Measurements from ENCODE around the gene RHOC. TPM values are rescaled to one million over a fixed set of nuclear protein-coding genes. Genes with fewer than 3 reads are reported as not detected.
"Not testable (repeated sequence)": the region's sequence is repeated elsewhere in the genome, so short reads cannot be mapped to it uniquely, and the experiment has no call there.

The RHOC gene
- total RNA-seq, 1 experiment from 2014 or later, result 128 TPM

- Mint-ChIP-seq H3K9me3 (ENCODE audit: unreplicated experiment) (no peaks in the 10 kb centered on the region), H3K4me3 (ENCODE audit: unreplicated experiment) (no peak overlapping the region), H3K27me3 (ENCODE audit: insufficient read depth, unreplicated experiment) (no peaks in the 10 kb centered on the region), H3K4me1 (ENCODE audit: low read depth, unreplicated experiment) (no peaks in the 10 kb centered on the region), H3K36me3 (ENCODE audit: insufficient read depth, unreplicated experiment) (no peaks in the 10 kb centered on the region), H3K27ac (ENCODE audit: unreplicated experiment) (no peak overlapping the region)
- DNase-seq, result no peak
- H3K4me3 ChIP-seq (ENCODE audit: low read depth, low read length), result no peak overlapping the region
- no peaks in the 10 kb centered on the region for H3K27me3 ChIP-seq (replicated peaks; ENCODE audit: control insufficient read depth, insufficient read depth, low read length)
- intact Hi-C loops (cut with micrococcal nuclease; ENCODE audit: unreplicated experiment), result loop anchor here (2.0 kb wide), 1 partner anchor 29 kb away; no protein-coding TSS in a partner anchor
- no peaks in the 10 kb centered on the region for H3K36me3 ChIP-seq (ENCODE audit: control insufficient read depth, insufficient read depth, low read length)
- no peaks in the 10 kb centered on the region for H3K9me3 ChIP-seq
- no peak for TF ChIP-seq CTCF (IDR thresholded peaks at IDR 0.05; ENCODE audit: insufficient read depth in 1 of 2, low read depth in 1 of 2, low read length in 1 of 2, severe bottlenecking in 1 of 2, unreplicated experiment in 1 of 2)
- no TSS peak for BruUV-seq (replicated peaks)
- no peaks in the 10 kb centered on the region for H3K4me1 ChIP-seq
- ChIA-PET POLR2A (no interaction called here), CTCF (interaction anchor here (1.6 kb wide), 1 partner anchor 69 kb away, joined by 4 read pairs; no protein-coding TSS in a partner anchor)
Measured at GRCh38 chr1:112735752-112736151, 28.8 kb upstream of the RHOC start.

GRCh38 chr1:112731451-112731850 lies 24.5 kb upstream of the RHOC start:
- peaks cover 9% of the 10 kb centered on the region for H3K4me1 Mint-ChIP-seq (ENCODE audit: low read depth, unreplicated experiment)
- peaks cover 5% of the 10 kb centered on the region for H3K4me1 ChIP-seq
- H3K4me3 Mint-ChIP-seq (ENCODE audit: unreplicated experiment), result no peak overlapping the region
- ChIA-PET POLR2A (no interaction called here), CTCF (no interaction called here)
- TF ChIP-seq CTCF (IDR thresholded peaks at IDR 0.05; ENCODE audit: insufficient read depth in 1 of 2, low read depth in 1 of 2, low read length in 1 of 2, severe bottlenecking in 1 of 2, unreplicated experiment in 1 of 2), result no peak
- no peaks in the 10 kb centered on the region for H3K27me3 Mint-ChIP-seq (ENCODE audit: insufficient read depth, unreplicated experiment)
- no peaks in the 10 kb centered on the region for H3K36me3 ChIP-seq (ENCODE audit: control insufficient read depth, insufficient read depth, low read length)
- H3K9me3 ChIP-seq, result no peaks in the 10 kb centered on the region
- H3K9me3 Mint-ChIP-seq (ENCODE audit: unreplicated experiment), result no peaks in the 10 kb centered on the region
- DNase-seq, result no peak
- no TSS peak for BruUV-seq (replicated peaks)
- no peaks in the 10 kb centered on the region for H3K36me3 Mint-ChIP-seq (ENCODE audit: insufficient read depth, unreplicated experiment)
- H3K4me3 ChIP-seq (ENCODE audit: low read depth, low read length), result no peak overlapping the region
- intact Hi-C loops (cut with micrococcal nuclease; ENCODE audit: unreplicated experiment), result no loop called here
- no peak overlapping the region for H3K27ac Mint-ChIP-seq (ENCODE audit: unreplicated experiment)
- H3K27me3 ChIP-seq (replicated peaks; ENCODE audit: control insufficient read depth, insufficient read depth, low read length), result no peaks in the 10 kb centered on the region

- intact Hi-C loops (cut with micrococcal nuclease; ENCODE audit: unreplicated experiment), result no loop called here
- ChIA-PET CTCF (no interaction called here), POLR2A (no interaction called here)
- H3K27ac Mint-ChIP-seq (ENCODE audit: unreplicated experiment), result no peak overlapping the region
- H3K9me3 ChIP-seq, result no peaks in the 10 kb centered on the region
- no peak for TF ChIP-seq CTCF (IDR thresholded peaks at IDR 0.05; ENCODE audit: insufficient read depth in 1 of 2, low read depth in 1 of 2, low read length in 1 of 2, severe bottlenecking in 1 of 2, unreplicated experiment in 1 of 2)
- no peaks in the 10 kb centered on the region for H3K27me3 Mint-ChIP-seq (ENCODE audit: insufficient read depth, unreplicated experiment)
- H3K4me1 ChIP-seq, result peaks cover 5% of the 10 kb centered on the region
- no peaks in the 10 kb centered on the region for H3K36me3 ChIP-seq (ENCODE audit: control insufficient read depth, insufficient read depth, low read length)
- no peaks in the 10 kb centered on the region for H3K27me3 ChIP-seq (replicated peaks; ENCODE audit: control insufficient read depth, insufficient read depth, low read length)
- no peak overlapping the region for H3K4me3 ChIP-seq (ENCODE audit: low read depth, low read length)
- BruUV-seq (replicated peaks), result no TSS peak
- no peak overlapping the region for H3K4me3 Mint-ChIP-seq (ENCODE audit: unreplicated experiment)
- peaks cover 9% of the 10 kb centered on the region for H3K4me1 Mint-ChIP-seq (ENCODE audit: low read depth, unreplicated experiment)
- no peaks in the 10 kb centered on the region for H3K9me3 Mint-ChIP-seq (ENCODE audit: unreplicated experiment)
- no peaks in the 10 kb centered on the region for H3K36me3 Mint-ChIP-seq (ENCODE audit: insufficient read depth, unreplicated experiment)
- DNase-seq, result no peak
Measured at GRCh38 chr1:112729909-112730308, 23.0 kb upstream of the RHOC start.

GRCh38 chr1:112729011-112729410 lies 22.1 kb upstream of the RHOC start:
- H3K36me3 Mint-ChIP-seq (ENCODE audit: insufficient read depth, unreplicated experiment); POLR2A ChIA-PET; H3K4me3 Mint-ChIP-seq (ENCODE audit: unreplicated experiment); BruUV-seq (replicated peaks); H3K4me3 ChIP-seq (ENCODE audit: low read depth, low read length); H3K9me3 ChIP-seq; H3K27me3 ChIP-seq (replicated peaks; ENCODE audit: control insufficient read depth, insufficient read depth, low read length); H3K27me3 Mint-ChIP-seq (ENCODE audit: insufficient read depth, unreplicated experiment); intact Hi-C loops (cut with micrococcal nuclease; ENCODE audit: unreplicated experiment); CTCF ChIA-PET; H3K36me3 ChIP-seq (ENCODE audit: control insufficient read depth, insufficient read depth, low read length); DNase-seq; H3K4me1 Mint-ChIP-seq (ENCODE audit: low read depth, unreplicated experiment); H3K9me3 Mint-ChIP-seq (ENCODE audit: unreplicated experiment); H3K4me1 ChIP-seq; H3K27ac Mint-ChIP-seq (ENCODE audit: unreplicated experiment): not testable (repeated sequence)

GRCh38 chr1:112728306-112728971 lies 21.5 kb upstream of the RHOC start:
- H3K27me3 ChIP-seq (replicated peaks; ENCODE audit: control insufficient read depth, insufficient read depth, low read length); intact Hi-C loops (cut with micrococcal nuclease; ENCODE audit: unreplicated experiment); H3K4me1 ChIP-seq; H3K36me3 ChIP-seq (ENCODE audit: control insufficient read depth, insufficient read depth, low read length); H3K9me3 ChIP-seq; POLR2A ChIA-PET; BruUV-seq (replicated peaks); H3K4me3 ChIP-seq (ENCODE audit: low read depth, low read length); H3K9me3 Mint-ChIP-seq (ENCODE audit: unreplicated experiment); H3K4me3 Mint-ChIP-seq (ENCODE audit: unreplicated experiment); DNase-seq; H3K36me3 Mint-ChIP-seq (ENCODE audit: insufficient read depth, unreplicated experiment); H3K27me3 Mint-ChIP-seq (ENCODE audit: insufficient read depth, unreplicated experiment); H3K27ac Mint-ChIP-seq (ENCODE audit: unreplicated experiment): not testable (repeated sequence)
- CTCF ChIA-PET, result interaction anchor here (0.7 kb wide), 1 partner anchor 15 kb away, joined by 7 read pairs; no protein-coding TSS in a partner anchor
- peaks cover 11% of the 10 kb centered on the region for H3K4me1 Mint-ChIP-seq (ENCODE audit: low read depth, unreplicated experiment)
